ENCODE measurements around the gene MAX.

Gene MAX

DNA sequence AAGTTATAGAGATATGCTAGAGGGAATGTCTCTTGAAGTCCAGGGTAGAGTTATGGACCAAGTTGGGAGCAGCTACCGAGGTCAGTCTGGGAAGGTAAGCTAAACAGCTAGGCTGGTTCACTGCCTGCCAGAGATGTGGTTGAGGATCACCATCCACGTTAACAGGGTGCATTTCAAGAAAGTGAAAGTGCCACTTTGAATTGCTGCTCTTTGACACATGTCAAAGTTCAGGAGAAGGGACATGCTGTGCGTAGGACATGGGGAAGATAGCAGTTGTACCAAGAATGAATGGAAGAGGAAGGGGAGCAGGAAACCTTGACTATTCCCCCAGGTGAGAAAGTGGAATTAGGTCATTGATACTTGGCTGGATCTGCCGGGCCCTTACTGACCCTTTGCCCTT is 49.5 kb downstream of the MAX start:
- H3K4me3 ChIP-seq (ENCODE audit: low read depth, low read length), result no peak overlapping the region
- DNase-seq (ENCODE audit: low read depth), result no peak
- TF ChIP-seq, protein P1, sequence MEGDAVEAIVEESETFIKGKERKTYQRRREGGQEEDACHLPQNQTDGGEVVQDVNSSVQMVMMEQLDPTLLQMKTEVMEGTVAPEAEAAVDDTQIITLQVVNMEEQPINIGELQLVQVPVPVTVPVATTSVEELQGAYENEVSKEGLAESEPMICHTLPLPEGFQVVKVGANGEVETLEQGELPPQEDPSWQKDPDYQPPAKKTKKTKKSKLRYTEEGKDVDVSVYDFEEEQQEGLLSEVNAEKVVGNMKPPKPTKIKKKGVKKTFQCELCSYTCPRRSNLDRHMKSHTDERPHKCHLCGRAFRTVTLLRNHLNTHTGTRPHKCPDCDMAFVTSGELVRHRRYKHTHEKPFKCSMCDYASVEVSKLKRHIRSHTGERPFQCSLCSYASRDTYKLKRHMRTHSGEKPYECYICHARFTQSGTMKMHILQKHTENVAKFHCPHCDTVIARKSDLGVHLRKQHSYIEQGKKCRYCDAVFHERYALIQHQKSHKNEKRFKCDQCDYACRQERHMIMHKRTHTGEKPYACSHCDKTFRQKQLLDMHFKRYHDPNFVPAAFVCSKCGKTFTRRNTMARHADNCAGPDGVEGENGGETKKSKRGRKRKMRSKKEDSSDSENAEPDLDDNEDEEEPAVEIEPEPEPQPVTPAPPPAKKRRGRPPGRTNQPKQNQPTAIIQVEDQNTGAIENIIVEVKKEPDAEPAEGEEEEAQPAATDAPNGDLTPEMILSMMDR (IDR thresholded peaks at IDR 0.05; ENCODE audit: low read depth, low read length, missing control alignments), result no peak
- in situ Hi-C loops (cut with HindIII; ENCODE audit: low sequenced_read_pairs), result loop anchor here (5.0 kb wide), 1 partner anchor 44 kb away; no protein-coding TSS in a partner anchor

DNA sequence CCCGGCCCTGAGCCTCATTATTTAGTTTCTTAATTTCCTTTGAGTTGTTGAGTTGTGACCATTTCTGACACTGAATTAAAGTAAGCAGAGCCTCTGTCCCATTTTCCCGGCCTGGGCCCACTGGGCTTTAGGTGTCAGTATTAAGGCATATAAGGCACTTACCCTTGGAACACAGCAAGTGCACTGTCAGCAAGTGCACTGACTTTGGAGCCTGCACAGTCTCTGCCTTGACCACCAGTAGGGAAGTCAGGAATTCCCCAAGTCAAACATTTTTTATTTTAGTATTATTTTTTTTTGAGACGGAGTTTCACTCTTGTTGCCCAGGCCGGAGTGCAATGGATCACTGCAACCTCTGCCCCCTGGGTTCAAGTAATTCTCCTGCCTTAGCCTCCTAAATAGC is 56.6 kb downstream of the MAX start:
- in situ Hi-C loops (cut with HindIII; ENCODE audit: low sequenced_read_pairs), result no loop called here
- TF ChIP-seq, protein P1 (IDR thresholded peaks at IDR 0.05; ENCODE audit: low read depth, low read length, missing control alignments), result no peak
- no peak for DNase-seq (ENCODE audit: low read depth)
- no peak overlapping the region for H3K4me3 ChIP-seq (ENCODE audit: low read depth, low read length)

DNA sequence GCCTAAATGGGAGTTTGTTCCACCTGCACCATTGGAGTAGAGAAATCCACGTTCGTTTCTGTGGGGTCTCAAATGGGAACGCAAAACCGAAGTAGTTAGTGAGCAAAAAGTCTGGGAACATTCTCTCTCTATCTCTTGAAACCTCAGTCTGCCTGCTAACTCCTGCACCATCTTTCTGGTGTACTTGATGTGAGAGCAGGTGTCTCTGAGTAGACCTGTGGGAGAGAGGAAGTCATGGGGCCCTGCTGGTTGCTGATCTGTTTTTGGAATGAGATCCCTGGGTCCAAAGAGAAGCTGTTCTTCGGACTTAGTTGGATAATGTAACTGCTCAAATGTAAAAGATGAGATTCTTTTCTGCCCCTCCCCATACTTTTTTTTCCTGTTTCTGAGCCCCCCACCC is 57.3 kb downstream of the MAX start:
- H3K4me3 ChIP-seq (ENCODE audit: low read depth, low read length), result no peak overlapping the region
- in situ Hi-C loops (cut with HindIII; ENCODE audit: low sequenced_read_pairs), result no loop called here
- no peak for DNase-seq (ENCODE audit: low read depth)
- TF ChIP-seq, protein P1 (IDR thresholded peaks at IDR 0.05; ENCODE audit: low read depth, low read length, missing control alignments), result no peak

DNA sequence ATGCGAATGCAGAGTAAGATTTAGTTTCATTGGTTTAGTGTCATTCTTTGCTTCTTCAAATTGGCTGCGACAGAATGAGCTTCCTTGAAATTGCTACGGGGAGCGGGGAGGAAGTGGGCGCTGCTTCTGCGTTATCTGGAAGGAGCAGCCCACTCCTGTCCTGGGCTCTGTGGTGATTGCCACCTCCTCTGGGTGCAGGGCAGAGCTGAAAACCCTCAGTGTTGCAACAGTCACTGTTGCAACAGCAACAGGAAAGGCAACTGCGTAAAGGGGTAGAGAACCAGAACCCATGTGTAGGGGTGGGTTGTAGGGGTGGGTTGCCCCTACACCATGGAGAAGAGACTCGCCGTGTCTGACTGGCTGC is 57.7 kb downstream of the MAX start:
- no peak for DNase-seq (ENCODE audit: low read depth)
- in situ Hi-C loops (cut with HindIII; ENCODE audit: low sequenced_read_pairs), result no loop called here
- TF ChIP-seq, protein P1 (IDR thresholded peaks at IDR 0.05; ENCODE audit: low read depth, low read length, missing control alignments), result no peak
- H3K4me3 ChIP-seq (ENCODE audit: low read depth, low read length), result no peak overlapping the region

DNA sequence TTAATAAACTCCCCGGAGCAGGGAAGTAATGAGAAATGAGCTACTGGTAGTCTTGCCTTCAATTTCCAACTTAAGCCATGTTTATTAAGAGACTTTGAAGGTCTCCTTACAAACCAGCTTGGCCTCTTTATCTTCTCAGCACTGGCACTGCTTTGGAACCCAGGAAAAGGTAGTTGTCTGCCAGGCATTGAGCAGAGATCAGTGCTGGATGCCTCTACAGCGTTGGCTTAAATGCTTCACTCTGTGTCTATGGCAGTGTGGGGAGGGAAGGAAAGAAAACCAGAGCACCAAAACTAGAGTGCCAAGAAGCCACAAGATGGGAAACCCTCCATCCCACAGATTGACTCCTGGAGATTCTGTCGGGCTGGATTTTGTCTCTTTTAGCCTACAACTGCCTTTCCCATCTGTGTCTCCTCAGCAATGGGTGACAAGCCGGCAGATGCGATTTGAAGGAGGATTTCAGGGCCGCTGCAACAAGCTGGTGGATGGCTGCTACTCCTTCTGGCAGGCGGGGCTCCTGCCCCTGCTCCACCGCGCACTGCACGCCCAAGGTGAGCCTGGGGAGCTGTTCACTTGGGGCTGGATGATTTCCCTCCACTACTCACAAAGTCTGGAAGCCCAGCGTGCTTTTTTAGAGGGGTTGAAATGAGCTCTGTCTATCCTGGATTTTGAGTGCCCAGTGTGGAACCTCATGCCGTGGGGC is 58.3 kb downstream of the MAX start:
- in situ Hi-C loops (cut with HindIII; ENCODE audit: low sequenced_read_pairs), result no loop called here
- DNase-seq (ENCODE audit: low read depth), result no peak
- TF ChIP-seq, protein P1 (IDR thresholded peaks at IDR 0.05; ENCODE audit: low read depth, low read length, missing control alignments), result no peak
- no peak overlapping the region for H3K4me3 ChIP-seq (ENCODE audit: low read depth, low read length)

DNA sequence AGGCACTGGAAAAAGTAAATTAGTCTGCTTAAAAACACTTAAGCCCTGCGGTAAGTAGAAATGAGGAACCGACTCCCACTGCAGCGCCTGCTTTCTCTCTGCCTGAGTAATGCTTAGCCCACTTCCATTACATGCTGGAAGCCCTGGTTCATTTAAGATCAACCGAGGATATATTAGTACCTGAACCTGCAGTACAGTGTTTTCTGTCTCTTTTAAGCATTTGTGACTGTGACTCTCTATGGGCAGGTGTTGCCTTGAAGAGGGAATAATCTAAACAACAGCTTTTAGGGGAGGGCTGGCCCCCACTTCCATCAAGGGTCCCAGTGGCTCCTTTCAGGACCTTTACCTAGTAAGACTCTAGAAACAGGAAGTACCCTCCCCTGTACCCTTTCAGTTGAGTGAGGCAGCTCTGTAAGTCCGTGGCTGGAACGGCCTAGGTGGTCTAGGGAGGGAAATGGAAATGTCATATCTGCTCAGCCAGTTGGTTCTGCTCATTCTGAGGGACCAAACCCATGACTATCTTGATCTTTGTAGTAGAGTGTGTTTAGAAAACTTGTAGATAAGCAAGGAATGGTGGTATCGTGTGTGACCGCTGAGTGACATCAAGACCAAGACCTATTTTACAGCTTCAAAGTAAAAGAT is 59.5 kb downstream of the MAX start:
- no peak overlapping the region for H3K4me3 ChIP-seq (ENCODE audit: low read depth, low read length)
- TF ChIP-seq, protein P1 (IDR thresholded peaks at IDR 0.05; ENCODE audit: low read depth, low read length, missing control alignments), result no peak
- in situ Hi-C loops (cut with HindIII; ENCODE audit: low sequenced_read_pairs), result no loop called here
- no peak for DNase-seq (ENCODE audit: low read depth)
